Superior temporal gyrus (tissue), 1 donor: Measurements from ENCODE around the gene EFNA5.
"Not testable (repeated sequence)": the region's sequence is repeated elsewhere in the genome, so short reads cannot be mapped to it uniquely, and the experiment has no call there.

Source experiments
- DNase-seq: peaks from one replicate; pipeline ENCODE4 v3.0.0-alpha.2; 2016; ENCODE audit errors: extremely low spot score

Gene EFNA5

GRCh38 chr5:107459605-107460004 is 211.1 kb downstream of the EFNA5 start:
- DNase-seq, result no peak

GRCh38 chr5:107458322-107458721 is 212.4 kb downstream of the EFNA5 start:
- DNase-seq, result no peak

- no peak for DNase-seq
Observed at GRCh38 chr5:107457881-107458280, 212.9 kb downstream of the EFNA5 start.

GRCh38 chr5:107457138-107457537 is 213.6 kb downstream of the EFNA5 start:
- DNase-seq, result no peak

GRCh38 chr5:107456281-107456715 is 214.4 kb downstream of the EFNA5 start:
- DNase-seq, result no peak

- no peak for DNase-seq
Observed at GRCh38 chr5:107455111-107455544, 215.6 kb downstream of the EFNA5 start.

GRCh38 chr5:107451827-107452226 is 218.9 kb downstream of the EFNA5 start:
- not testable (repeated sequence) for DNase-seq

GRCh38 chr5:107451028-107451427 is 219.7 kb downstream of the EFNA5 start:
- no peak for DNase-seq

- no peak for DNase-seq
Observed at GRCh38 chr5:107450531-107450930, 220.2 kb downstream of the EFNA5 start.

- DNase-seq, result no peak
Observed at GRCh38 chr5:107449369-107449768, 221.4 kb downstream of the EFNA5 start.

GRCh38 chr5:107447587-107447986 is 223.2 kb downstream of the EFNA5 start:
- no peak for DNase-seq

GRCh38 chr5:107446972-107447371 is 223.8 kb downstream of the EFNA5 start:
- no peak for DNase-seq

- no peak for DNase-seq
Observed at GRCh38 chr5:107444300-107444699, 226.4 kb downstream of the EFNA5 start.

GRCh38 chr5:107443897-107444296 is 226.8 kb downstream of the EFNA5 start:
- DNase-seq, result no peak

GRCh38 chr5:107442452-107442851 is 228.3 kb downstream of the EFNA5 start:
- no peak for DNase-seq

- DNase-seq, result no peak
Observed at GRCh38 chr5:107439832-107440231, 230.9 kb downstream of the EFNA5 start.

GRCh38 chr5:107437986-107438510 is 232.7 kb downstream of the EFNA5 start:
- DNase-seq, result no peak

GRCh38 chr5:107437154-107437553 is 233.6 kb downstream of the EFNA5 start:
- no peak for DNase-seq

GRCh38 chr5:107436201-107436600 is 234.5 kb downstream of the EFNA5 start:
- DNase-seq, result no peak

GRCh38 chr5:107435061-107435460 is 235.7 kb downstream of the EFNA5 start:
- DNase-seq, result no peak

GRCh38 chr5:107433646-107434045 is 237.1 kb downstream of the EFNA5 start:
- DNase-seq, result not testable (repeated sequence)

- DNase-seq, result no peak
Observed at GRCh38 chr5:107431998-107432397, 238.7 kb downstream of the EFNA5 start.

- no peak for DNase-seq
Observed at GRCh38 chr5:107431536-107431935, 239.2 kb downstream of the EFNA5 start.

GRCh38 chr5:107430071-107430625 is 240.6 kb downstream of the EFNA5 start:
- no peak for DNase-seq
